Measurements from ENCODE around the gene CXCL16.
"Not testable (repeated sequence)": the region's sequence is repeated elsewhere in the genome, so short reads cannot be mapped to it uniquely, and the experiment has no call there.

Gene CXCL16

GRCh38 chr17:4696437-4696805, 43.3 kb downstream of the CXCL16 start:
- H3K79me1 ChIP-seq (ENCODE audit: low read length) = peaks cover 20% of the 10 kb centered on the region
- no peak overlapping the region for H2AK5ac ChIP-seq (ENCODE audit: low read length)
- DNase-seq = no peak
- no peak overlapping the region for H3K27ac ChIP-seq (ENCODE audit: low read depth, low read length)
- H3K36me3 ChIP-seq (ENCODE audit: control insufficient read depth, insufficient read depth, low read length) = peaks cover 1% of the 10 kb centered on the region
- no peak overlapping the region for H3K4me3 ChIP-seq (ENCODE audit: low read length)
- H2BK5ac ChIP-seq (ENCODE audit: low read length) = no peak overlapping the region
- no CpG with 5 or more reads among the region's 6 CpGs for WGBS (ENCODE audit: extremely low coverage, insufficient coverage, low lambda C conversion rate)
- no peak overlapping the region for H2BK15ac ChIP-seq (replicated peaks; ENCODE audit: low read depth)
- no peak overlapping the region for H4K5ac ChIP-seq (ENCODE audit: low read length)
- no peak overlapping the region for H2BK120ac ChIP-seq (ENCODE audit: low read depth, low read length)
- H3K4me2 ChIP-seq (ENCODE audit: low read length) = no peak overlapping the region
- no peak overlapping the region for H4K8ac ChIP-seq (ENCODE audit: low read depth, low read length)
- H3K56ac ChIP-seq (ENCODE audit: low read length) = no peak overlapping the region
- H3K23ac ChIP-seq (ENCODE audit: low read length) = no peak overlapping the region
- peaks cover 69% of the 10 kb centered on the region for H3K79me2 ChIP-seq (ENCODE audit: control insufficient read depth, insufficient read depth, low read length)
- H3K4ac ChIP-seq (ENCODE audit: low read depth, low read length) = no peak overlapping the region
- H3K4me1 ChIP-seq (ENCODE audit: control insufficient read depth, low read depth, low read length) = no peaks in the 10 kb centered on the region
- no peak overlapping the region for H3K9ac ChIP-seq (ENCODE audit: low read length)
- no peaks in the 10 kb centered on the region for H3K27me3 ChIP-seq (ENCODE audit: insufficient read depth, low read length, poor library complexity)
- no peak overlapping the region for H3K18ac ChIP-seq (ENCODE audit: low read length)

GRCh38 chr17:4693416-4693815, 46.3 kb downstream of the CXCL16 start:
- Histone ChIP-seq H3K56ac (ENCODE audit: low read length) (no peak overlapping the region), H3K4me3 (ENCODE audit: low read length) (no peak overlapping the region), H2BK5ac (ENCODE audit: low read length) (no peak overlapping the region), H3K9ac (ENCODE audit: low read length) (no peak overlapping the region), H3K27ac (ENCODE audit: low read depth, low read length) (no peak overlapping the region), H3K36me3 (ENCODE audit: control insufficient read depth, insufficient read depth, low read length) (peaks cover 7% of the 10 kb centered on the region), H2BK120ac (ENCODE audit: low read depth, low read length) (no peak overlapping the region), H3K79me1 (ENCODE audit: low read length) (peaks cover 21% of the 10 kb centered on the region), H3K18ac (ENCODE audit: low read length) (no peak overlapping the region), H3K4me1 (ENCODE audit: control insufficient read depth, low read depth, low read length) (no peaks in the 10 kb centered on the region), H2BK15ac (replicated peaks; ENCODE audit: low read depth) (no peak overlapping the region), H3K4ac (ENCODE audit: low read depth, low read length) (no peak overlapping the region), H4K5ac (ENCODE audit: low read length) (no peak overlapping the region), H3K79me2 (ENCODE audit: control insufficient read depth, insufficient read depth, low read length) (peaks cover 67% of the 10 kb centered on the region), H3K4me2 (ENCODE audit: low read length) (no peak overlapping the region), H3K23ac (ENCODE audit: low read length) (no peak overlapping the region), H2AK5ac (ENCODE audit: low read length) (no peak overlapping the region), H3K27me3 (ENCODE audit: insufficient read depth, low read length, poor library complexity) (no peaks in the 10 kb centered on the region), H4K8ac (ENCODE audit: low read depth, low read length) (no peak overlapping the region)
- WGBS (ENCODE audit: extremely low coverage, insufficient coverage, low lambda C conversion rate) = no CpG with 5 or more reads among the region's 9 CpGs
- DNase-seq = no peak

GRCh38 chr17:4691686-4692085, 48.0 kb downstream of the CXCL16 start:
- Histone ChIP-seq H3K4ac (ENCODE audit: low read depth, low read length) (no peak overlapping the region), H3K4me3 (ENCODE audit: low read length) (no peak overlapping the region), H3K56ac (ENCODE audit: low read length) (no peak overlapping the region), H2BK120ac (ENCODE audit: low read depth, low read length) (no peak overlapping the region), H4K5ac (ENCODE audit: low read length) (no peak overlapping the region), H3K79me1 (ENCODE audit: low read length) (peaks cover 19% of the 10 kb centered on the region), H3K27ac (ENCODE audit: low read depth, low read length) (no peak overlapping the region), H3K9ac (ENCODE audit: low read length) (no peak overlapping the region), H4K8ac (ENCODE audit: low read depth, low read length) (no peak overlapping the region), H3K23ac (ENCODE audit: low read length) (no peak overlapping the region), H3K4me2 (ENCODE audit: low read length) (no peak overlapping the region), H2BK5ac (ENCODE audit: low read length) (no peak overlapping the region), H3K4me1 (ENCODE audit: control insufficient read depth, low read depth, low read length) (no peaks in the 10 kb centered on the region), H3K36me3 (ENCODE audit: control insufficient read depth, insufficient read depth, low read length) (peaks cover 7% of the 10 kb centered on the region), H3K27me3 (ENCODE audit: insufficient read depth, low read length, poor library complexity) (no peaks in the 10 kb centered on the region), H2BK15ac (replicated peaks; ENCODE audit: low read depth) (no peak overlapping the region), H3K18ac (ENCODE audit: low read length) (no peak overlapping the region), H3K79me2 (ENCODE audit: control insufficient read depth, insufficient read depth, low read length) (peaks cover 60% of the 10 kb centered on the region), H2AK5ac (ENCODE audit: low read length) (no peak overlapping the region)
- WGBS (ENCODE audit: extremely low coverage, insufficient coverage, low lambda C conversion rate) = no CpG with 5 or more reads among the region's 8 CpGs
- DNase-seq = no peak

GRCh38 chr17:4690745-4691144, 49.0 kb downstream of the CXCL16 start:
- WGBS (ENCODE audit: extremely low coverage, insufficient coverage, low lambda C conversion rate) = no CpG with 5 or more reads among the region's 2 CpGs
- H3K27ac ChIP-seq (ENCODE audit: low read depth, low read length) = no peak overlapping the region
- H3K79me2 ChIP-seq (ENCODE audit: control insufficient read depth, insufficient read depth, low read length) = peaks cover 55% of the 10 kb centered on the region
- H3K4me3 ChIP-seq (ENCODE audit: low read length) = no peak overlapping the region
- H2BK120ac ChIP-seq (ENCODE audit: low read depth, low read length) = no peak overlapping the region
- no peaks in the 10 kb centered on the region for H3K27me3 ChIP-seq (ENCODE audit: insufficient read depth, low read length, poor library complexity)
- H3K56ac ChIP-seq (ENCODE audit: low read length) = no peak overlapping the region
- peaks cover 10% of the 10 kb centered on the region for H3K36me3 ChIP-seq (ENCODE audit: control insufficient read depth, insufficient read depth, low read length)
- no peak overlapping the region for H3K4ac ChIP-seq (ENCODE audit: low read depth, low read length)
- no peak overlapping the region for H2BK15ac ChIP-seq (replicated peaks; ENCODE audit: low read depth)
- no peak overlapping the region for H4K5ac ChIP-seq (ENCODE audit: low read length)
- no peak overlapping the region for H3K9ac ChIP-seq (ENCODE audit: low read length)
- no peak overlapping the region for H2BK5ac ChIP-seq (ENCODE audit: low read length)
- H3K4me1 ChIP-seq (ENCODE audit: control insufficient read depth, low read depth, low read length) = no peaks in the 10 kb centered on the region
- H3K79me1 ChIP-seq (ENCODE audit: low read length) = peaks cover 17% of the 10 kb centered on the region
- no peak overlapping the region for H3K4me2 ChIP-seq (ENCODE audit: low read length)
- no peak overlapping the region for H4K8ac ChIP-seq (ENCODE audit: low read depth, low read length)
- DNase-seq = no peak
- no peak overlapping the region for H3K18ac ChIP-seq (ENCODE audit: low read length)
- no peak overlapping the region for H2AK5ac ChIP-seq (ENCODE audit: low read length)
- no peak overlapping the region for H3K23ac ChIP-seq (ENCODE audit: low read length)

- H2BK15ac ChIP-seq (replicated peaks; ENCODE audit: low read depth); H3K18ac ChIP-seq (ENCODE audit: low read length); H2AK5ac ChIP-seq (ENCODE audit: low read length); H3K23ac ChIP-seq (ENCODE audit: low read length); DNase-seq; H3K9ac ChIP-seq (ENCODE audit: low read length); H4K5ac ChIP-seq (ENCODE audit: low read length); H3K4me1 ChIP-seq (ENCODE audit: control insufficient read depth, low read depth, low read length); H2BK120ac ChIP-seq (ENCODE audit: low read depth, low read length); H3K36me3 ChIP-seq (ENCODE audit: control insufficient read depth, insufficient read depth, low read length); H3K4me3 ChIP-seq (ENCODE audit: low read length); H3K4ac ChIP-seq (ENCODE audit: low read depth, low read length); H3K56ac ChIP-seq (ENCODE audit: low read length); H3K4me2 ChIP-seq (ENCODE audit: low read length); H3K27ac ChIP-seq (ENCODE audit: low read depth, low read length); H2BK5ac ChIP-seq (ENCODE audit: low read length); H3K27me3 ChIP-seq (ENCODE audit: insufficient read depth, low read length, poor library complexity); H4K8ac ChIP-seq (ENCODE audit: low read depth, low read length): not testable (repeated sequence)
- H3K79me2 ChIP-seq (ENCODE audit: control insufficient read depth, insufficient read depth, low read length) = peaks cover 56% of the 10 kb centered on the region
- no CpG with 5 or more reads among the region's 12 CpGs for WGBS (ENCODE audit: extremely low coverage, insufficient coverage, low lambda C conversion rate)
- peaks cover 22% of the 10 kb centered on the region for H3K79me1 ChIP-seq (ENCODE audit: low read length)
These were observed 49.9 kb downstream of the CXCL16 start for GRCh38 chr17:4689872-4690271.

GRCh38 chr17:4683739-4684138, 56.0 kb downstream of the CXCL16 start:
- Histone ChIP-seq H3K79me2 (ENCODE audit: control insufficient read depth, insufficient read depth, low read length) (peaks cover 18% of the 10 kb centered on the region), H3K36me3 (ENCODE audit: control insufficient read depth, insufficient read depth, low read length) (peaks cover 13% of the 10 kb centered on the region), H3K79me1 (ENCODE audit: low read length) (peaks cover 13% of the 10 kb centered on the region)
- not testable (repeated sequence) for H3K4me1 ChIP-seq (ENCODE audit: control insufficient read depth, low read depth, low read length); DNase-seq; H3K4ac ChIP-seq (ENCODE audit: low read depth, low read length); H3K23ac ChIP-seq (ENCODE audit: low read length); H3K27me3 ChIP-seq (ENCODE audit: insufficient read depth, low read length, poor library complexity); H3K9ac ChIP-seq (ENCODE audit: low read length); H3K4me2 ChIP-seq (ENCODE audit: low read length); H2BK5ac ChIP-seq (ENCODE audit: low read length); H2BK15ac ChIP-seq (replicated peaks; ENCODE audit: low read depth); H3K27ac ChIP-seq (ENCODE audit: low read depth, low read length); H3K56ac ChIP-seq (ENCODE audit: low read length); H2BK120ac ChIP-seq (ENCODE audit: low read depth, low read length); H3K18ac ChIP-seq (ENCODE audit: low read length); H3K4me3 ChIP-seq (ENCODE audit: low read length); H2AK5ac ChIP-seq (ENCODE audit: low read length); H4K8ac ChIP-seq (ENCODE audit: low read depth, low read length); H4K5ac ChIP-seq (ENCODE audit: low read length)
- WGBS (ENCODE audit: extremely low coverage, insufficient coverage, low lambda C conversion rate) = no CpG with 5 or more reads among the region's 5 CpGs
